ENCODE measurements around the gene MED19.
A peak's percentile ranks its signal among the peaks of the same experiment; 100 is the strongest.

The MED19 gene

GRCh38 chr11:57711414-57712255 lies at the start of gene MED19:
MED19 (minus strand) TSS chr11:57712215; CDS start chr11:57712179, 36 bp downstream.
- H3K4me1 ChIP-seq (ENCODE audit: insufficient read depth, low read length, severe bottlenecking): peaks cover 28% of the 10 kb centered on the region
- peaks cover 27% of the 10 kb centered on the region for H3K79me2 ChIP-seq (ENCODE audit: insufficient read depth, low read length)
- H3K9ac ChIP-seq (ENCODE audit: low read length): peak within 1 kb of the TSS; percentile 98
- peaks cover 19% of the 10 kb centered on the region for H3K36me3 ChIP-seq (ENCODE audit: insufficient read depth, low read length)
- no peaks in the 10 kb centered on the region for H3K9me3 ChIP-seq (ENCODE audit: low read length)
- TF ChIP-seq EZH2 (IDR thresholded peaks at IDR 0.05; ENCODE audit: borderline replicate concordance, low read length): no peak
- TF ChIP-seq CTCF (IDR thresholded peaks at IDR 0.05; ENCODE audit: low read length): no peak
- H3K4me2 ChIP-seq (ENCODE audit: low read length): peak within 1 kb of the TSS; percentile 74
- H3F3A ChIP-seq (ENCODE audit: insufficient read depth, low read length): no peaks in the 10 kb centered on the region; the same call in 1 of the 2 replicates
- H3K27ac ChIP-seq (ENCODE audit: low read depth, low read length, poor library complexity, severe bottlenecking): peak within 1 kb of the TSS; percentile 78
- no peaks in the 10 kb centered on the region for H3K9me2 ChIP-seq (ENCODE audit: low read depth, low read length)
- no peak within 1 kb of the TSS for H2AFZ ChIP-seq (ENCODE audit: low read length)
- no peaks in the 10 kb centered on the region for H4K20me1 ChIP-seq (ENCODE audit: insufficient read depth, low read length)
- no peaks in the 10 kb centered on the region for H3K27me3 ChIP-seq (ENCODE audit: insufficient read depth, low read length)
- peak within 1 kb of the TSS; percentile 98 for H3K4me3 ChIP-seq (ENCODE audit: low read depth, low read length, poor library complexity, severe bottlenecking)

- Histone ChIP-seq H3K4me3 (ENCODE audit: low read depth, low read length, poor library complexity, severe bottlenecking) (no peak overlapping the region), H3K9ac (ENCODE audit: low read length) (no peak overlapping the region), H3K27me3 (ENCODE audit: insufficient read depth, low read length) (no peaks in the 10 kb centered on the region), H3K27ac (ENCODE audit: low read depth, low read length, poor library complexity, severe bottlenecking) (no peak overlapping the region), H3K4me1 (ENCODE audit: insufficient read depth, low read length, severe bottlenecking) (no peaks in the 10 kb centered on the region), H3K4me2 (ENCODE audit: low read length) (no peak overlapping the region), H2AFZ (ENCODE audit: low read length) (no peak overlapping the region), H3K36me3 (ENCODE audit: insufficient read depth, low read length) (no peaks in the 10 kb centered on the region), H4K20me1 (ENCODE audit: insufficient read depth, low read length) (no peaks in the 10 kb centered on the region), H3K79me2 (ENCODE audit: insufficient read depth, low read length) (no peaks in the 10 kb centered on the region), H3K9me3 (ENCODE audit: low read length) (no peaks in the 10 kb centered on the region), H3F3A (ENCODE audit: insufficient read depth, low read length) (no peaks in the 10 kb centered on the region), H3K9me2 (ENCODE audit: low read depth, low read length) (no peaks in the 10 kb centered on the region)
- no peak for TF ChIP-seq EZH2 (IDR thresholded peaks at IDR 0.05; ENCODE audit: borderline replicate concordance, low read length)
- TF ChIP-seq CTCF (IDR thresholded peaks at IDR 0.05; ENCODE audit: low read length): no peak
Measured at GRCh38 chr11:57758174-57758573, 46.2 kb upstream of the MED19 start.

- H3K27me3 ChIP-seq (ENCODE audit: insufficient read depth, low read length): no peaks in the 10 kb centered on the region
- H3F3A ChIP-seq (ENCODE audit: insufficient read depth, low read length): no peaks in the 10 kb centered on the region
- TF ChIP-seq CTCF (IDR thresholded peaks at IDR 0.05; ENCODE audit: low read length) (no peak), EZH2 (IDR thresholded peaks at IDR 0.05; ENCODE audit: borderline replicate concordance, low read length) (no peak)
- H3K9ac ChIP-seq (ENCODE audit: low read length): no peak overlapping the region
- no peaks in the 10 kb centered on the region for H3K9me2 ChIP-seq (ENCODE audit: low read depth, low read length)
- no peaks in the 10 kb centered on the region for H3K9me3 ChIP-seq (ENCODE audit: low read length)
- H3K79me2 ChIP-seq (ENCODE audit: insufficient read depth, low read length): no peaks in the 10 kb centered on the region
- H4K20me1 ChIP-seq (ENCODE audit: insufficient read depth, low read length): no peaks in the 10 kb centered on the region
- H3K4me1 ChIP-seq (ENCODE audit: insufficient read depth, low read length, severe bottlenecking): no peaks in the 10 kb centered on the region
- H3K4me3 ChIP-seq (ENCODE audit: low read depth, low read length, poor library complexity, severe bottlenecking): no peak overlapping the region
- H3K4me2 ChIP-seq (ENCODE audit: low read length): no peak overlapping the region
- H3K36me3 ChIP-seq (ENCODE audit: insufficient read depth, low read length): no peaks in the 10 kb centered on the region
- no peak overlapping the region for H2AFZ ChIP-seq (ENCODE audit: low read length)
- no peak overlapping the region for H3K27ac ChIP-seq (ENCODE audit: low read depth, low read length, poor library complexity, severe bottlenecking)
Measured at GRCh38 chr11:57752954-57753353, 40.9 kb upstream of the MED19 start.
